ENCODE results near the gene BIRC5. TPM values are rescaled to one million over a fixed set of nuclear protein-coding genes. Genes with fewer than 3 reads are reported as not detected.

BIRC5 gene
- total RNA-seq, 4 donors from 2014 or later: 2.2 to 2.9 TPM; not detected in 2

- TF ChIP-seq CTCF (IDR thresholded peaks at IDR 0.05; ENCODE audit: low read depth): no peak
Measured at GRCh38 chr17:78240012-78240655, 26.1 kb downstream of the BIRC5 start.

GRCh38 chr17:78240839-78241238 is 26.8 kb downstream of the BIRC5 start:
- TF ChIP-seq CTCF (IDR thresholded peaks at IDR 0.05; ENCODE audit: low read depth): no peak

- TF ChIP-seq CTCF (IDR thresholded peaks at IDR 0.05; ENCODE audit: low read depth): no peak
Measured at GRCh38 chr17:78241277-78242023, 27.4 kb downstream of the BIRC5 start.

- no peak for TF ChIP-seq CTCF (IDR thresholded peaks at IDR 0.05; ENCODE audit: low read depth)
Measured at GRCh38 chr17:78242024-78242742, 28.1 kb downstream of the BIRC5 start.

- TF ChIP-seq CTCF (IDR thresholded peaks at IDR 0.05; ENCODE audit: low read depth): no peak
Measured at GRCh38 chr17:78247304-78247703, 33.3 kb downstream of the BIRC5 start.

- TF ChIP-seq CTCF (IDR thresholded peaks at IDR 0.05; ENCODE audit: low read depth): no peak
Measured at GRCh38 chr17:78248051-78248914, 34.2 kb downstream of the BIRC5 start.

All from subcutaneous adipose tissue (tissue), 4 donors.